ENCODE results near the gene ABAT. TPM values are rescaled to one million over a fixed set of nuclear protein-coding genes. Genes with fewer than 3 reads are reported as not detected.

ABAT gene
- total RNA-seq, 2 experiments from 2014 or later: 2.0 to 6.7 TPM

GRCh38 chr16:8668113-8668512, 6.3 kb upstream of the ABAT start:
- BruUV-seq (replicated peaks): no TSS peak
- H3K36me3 ChIP-seq (ENCODE audit: insufficient read depth, low read length): no peaks in the 10 kb centered on the region
- H3K27ac ChIP-seq (ENCODE audit: low read depth, low read length, poor library complexity, severe bottlenecking): no peak overlapping the region
- no peak for DNase-seq (ENCODE audit: low spot score)
- H2AFZ ChIP-seq (ENCODE audit: low read length): no peak overlapping the region
- H3K4me1 ChIP-seq (ENCODE audit: insufficient read depth, low read length, poor library complexity, severe bottlenecking): no peaks in the 10 kb centered on the region
- no peaks in the 10 kb centered on the region for H3K9me3 ChIP-seq (ENCODE audit: low read length)
- H3K4me3 ChIP-seq (ENCODE audit: low read depth, low read length, poor library complexity, severe bottlenecking): no peak overlapping the region
- ChIA-PET POLR2A (interaction anchor here (1.0 kb wide), 1 partner anchor 99 kb away, joined by 3 read pairs; no protein-coding TSS in a partner anchor), CTCF (ENCODE audit: unreplicated experiment) (no interaction called here)
- H3K9me2 ChIP-seq (ENCODE audit: insufficient read depth, low read length): no peaks in the 10 kb centered on the region
- no peak for TF ChIP-seq EZH2phosphoT487 (IDR thresholded peaks at IDR 0.05; ENCODE audit: borderline replicate concordance, low read depth, low read length)
- no peak for TF ChIP-seq CTCF (conservative IDR thresholded peaks at IDR 0.05; ENCODE audit: low read length)
- intact Hi-C loops (cut with micrococcal nuclease; ENCODE audit: unreplicated experiment): no loop called here
- no peaks in the 10 kb centered on the region for H3K79me2 ChIP-seq (ENCODE audit: insufficient read depth, low read depth, low read length)
- no peaks in the 10 kb centered on the region for H4K20me1 ChIP-seq (ENCODE audit: insufficient read depth, low read length)
- no peak overlapping the region for H3K4me2 ChIP-seq (ENCODE audit: low read length)

GRCh38 chr16:8669481-8669880, 4.9 kb upstream of the ABAT start:
- TF ChIP-seq EZH2phosphoT487 (IDR thresholded peaks at IDR 0.05; ENCODE audit: borderline replicate concordance, low read depth, low read length) (no peak), CTCF (conservative IDR thresholded peaks at IDR 0.05; ENCODE audit: low read length) (no peak)
- POLR2A ChIA-PET: interaction anchor here (0.7 kb wide), 1 partner anchor 328 kb away, joined by 3 read pairs; no protein-coding TSS in a partner anchor

GRCh38 chr16:8670014-8670560, 4.3 kb upstream of the ABAT start:
- Histone ChIP-seq H3K36me3 (ENCODE audit: insufficient read depth, low read length) (no peaks in the 10 kb centered on the region), H3K27ac (ENCODE audit: low read depth, low read length, poor library complexity, severe bottlenecking) (no peak overlapping the region), H3K4me2 (ENCODE audit: low read length) (no peak overlapping the region), H3K79me2 (ENCODE audit: insufficient read depth, low read depth, low read length) (no peaks in the 10 kb centered on the region), H3K9me2 (ENCODE audit: insufficient read depth, low read length) (no peaks in the 10 kb centered on the region), H3K4me3 (ENCODE audit: low read depth, low read length, poor library complexity, severe bottlenecking) (no peak overlapping the region), H3K9me3 (ENCODE audit: low read length) (no peaks in the 10 kb centered on the region), H2AFZ (ENCODE audit: low read length) (no peak overlapping the region), H4K20me1 (ENCODE audit: insufficient read depth, low read length) (no peaks in the 10 kb centered on the region), H3K4me1 (ENCODE audit: insufficient read depth, low read length, poor library complexity, severe bottlenecking) (peaks cover 5% of the 10 kb centered on the region)
- TF ChIP-seq EZH2phosphoT487 (IDR thresholded peaks at IDR 0.05; ENCODE audit: borderline replicate concordance, low read depth, low read length) (no peak), CTCF (conservative IDR thresholded peaks at IDR 0.05; ENCODE audit: low read length) (no peak)
- DNase-seq (ENCODE audit: low spot score): no peak
- ChIA-PET CTCF (ENCODE audit: unreplicated experiment) (no interaction called here), POLR2A (no interaction called here)
- intact Hi-C loops (cut with micrococcal nuclease; ENCODE audit: unreplicated experiment): no loop called here
- BruUV-seq (replicated peaks): no TSS peak

More at GRCh38 chr16:8669481-8669880, 4.9 kb upstream of the ABAT start:
- intact Hi-C loops (cut with micrococcal nuclease; ENCODE audit: unreplicated experiment): no loop called here
- Histone ChIP-seq H3K9me2 (ENCODE audit: insufficient read depth, low read length) (no peaks in the 10 kb centered on the region), H3K4me2 (ENCODE audit: low read length) (no peak overlapping the region), H3K4me3 (ENCODE audit: low read depth, low read length, poor library complexity, severe bottlenecking) (no peak overlapping the region), H4K20me1 (ENCODE audit: insufficient read depth, low read length) (no peaks in the 10 kb centered on the region), H3K4me1 (ENCODE audit: insufficient read depth, low read length, poor library complexity, severe bottlenecking) (no peaks in the 10 kb centered on the region), H3K27ac (ENCODE audit: low read depth, low read length, poor library complexity, severe bottlenecking) (no peak overlapping the region), H2AFZ (ENCODE audit: low read length) (no peak overlapping the region), H3K36me3 (ENCODE audit: insufficient read depth, low read length) (no peaks in the 10 kb centered on the region), H3K9me3 (ENCODE audit: low read length) (no peaks in the 10 kb centered on the region), H3K79me2 (ENCODE audit: insufficient read depth, low read depth, low read length) (no peaks in the 10 kb centered on the region)
- no TSS peak for BruUV-seq (replicated peaks)
- no peak for DNase-seq (ENCODE audit: low spot score)
- CTCF ChIA-PET (ENCODE audit: unreplicated experiment): no interaction called here

Measured in OCI-LY7 (cell line).